ENCODE results near the gene TANC1. TPM values are rescaled to one million over a fixed set of nuclear protein-coding genes. Genes with fewer than 3 reads are reported as not detected.

Gene TANC1
- polyA plus RNA-seq, 10 donors: 13.8 to 30.1 (median 22.7) TPM

- DNase-seq: no peak
These were observed 249.9 kb downstream of the TANC1 start for GRCh38 chr2:159218389-159218788.

GRCh38 chr2:159219394-159219998 is 251.1 kb downstream of the TANC1 start:
- no peak for DNase-seq

GRCh38 chr2:159224061-159224813 is 255.8 kb downstream of the TANC1 start:
- DNase-seq: no peak

GRCh38 chr2:159225025-159226016 is 256.9 kb downstream of the TANC1 start:
- peak in 1 of 3 donors; percentile 50 for DNase-seq

GRCh38 chr2:159226059-159226461 is 257.6 kb downstream of the TANC1 start:
- no peak for DNase-seq

GRCh38 chr2:159226608-159227385 is 258.4 kb downstream of the TANC1 start:
- DNase-seq: no peak

GRCh38 chr2:159227467-159227866 is 259.0 kb downstream of the TANC1 start:
- DNase-seq: no peak

- DNase-seq: peak; percentile 34 to 73 (median 59)
These were observed 259.7 kb downstream of the TANC1 start for GRCh38 chr2:159228081-159228581.

GRCh38 chr2:159229476-159230144 is 261.2 kb downstream of the TANC1 start:
- DNase-seq: no peak

GRCh38 chr2:159230145-159230877 is 261.9 kb downstream of the TANC1 start:
- peak in 1 of 3 donors; percentile 31 for DNase-seq

- DNase-seq: peak in 1 of 3 donors; percentile 37
These were observed 264.2 kb downstream of the TANC1 start for GRCh38 chr2:159232456-159233170.

- DNase-seq: no peak
These were observed 266.4 kb downstream of the TANC1 start for GRCh38 chr2:159234868-159235267.

- peak in 1 of 3 donors; percentile 32 for DNase-seq
These were observed 275.1 kb downstream of the TANC1 start for GRCh38 chr2:159243529-159243928.

GRCh38 chr2:159246325-159246988 is 278.0 kb downstream of the TANC1 start:
- no peak for DNase-seq

- DNase-seq: peak; percentile 25 to 62 (median 43)
These were observed 281.7 kb downstream of the TANC1 start for GRCh38 chr2:159249990-159250715.

- no peak for DNase-seq
These were observed 283.1 kb downstream of the TANC1 start for GRCh38 chr2:159251296-159252173.

- no peak for DNase-seq
These were observed 284.5 kb downstream of the TANC1 start for GRCh38 chr2:159252905-159253304.
